ENCODE data around the gene ZNF653.
"Not testable (repeated sequence)": the region's sequence is repeated elsewhere in the genome, so short reads cannot be mapped to it uniquely, and the experiment has no call there.

GRCh38 chr19:11468266-11468845, 37.3 kb downstream of the ZNF653 start:
- not testable (repeated sequence) for TF ChIP-seq CTCF, POLR2A (IDR thresholded peaks at IDR 0.05)

All from Peyer's patch (tissue), 4 donors.